K562 (cell line): ENCODE measurements around the gene PRDM2. TPM values are rescaled to one million over a fixed set of nuclear protein-coding genes. Genes with fewer than 3 reads are reported as not detected.

ENCODE experiments used
- ATAC-seq: fragments of 200-7000 bp; cut with Tn5 transposase; 3 replicates; pipeline ENCODE4 v1.9.1; 2020; ENCODE audit warnings: moderate library complexity
- BruUV-seq: library from RNA; stranded (reverse); fragments of 400-500 nt; replicated peaks from 2 replicates; lab custom pipeline; 2021; lab: Mats Ljungman, UMichigan
- CTCF ChIA-PET: fragments of 300-600 bp; formaldehyde crosslinking; extraction: SDS; loops from one replicate; lab custom pipeline; 2021; ENCODE audit warnings: low intra/inter-chr PET ratio; lab: Yijun Ruan, JAX
- POLR2A ChIA-PET: fragments of 300-600, 350-650 bp; sonication (Branson Sonifier 250); formaldehyde crosslinking; extraction: SDS; loops from one replicate; lab custom pipeline; 2021; ENCODE audit warnings: antibody characterized with exemption, inconsistent platforms; lab: Yijun Ruan, JAX
- DNase-seq, 4 experiments: peaks; one replicate each; pipeline versions ENCODE4 v3.0.0 to v3.0.0-alpha.2; 2011 to 2018; ENCODE audit warnings: low spot score in 3 of 4, mixed read lengths in 3 of 4; ENCODE audit errors: extremely low read depth in 1 of 4
- FAIRE-seq: peaks from 2 replicates; lab custom pipeline; 2011; peaks lifted over from hg19 to GRCh38; lab: Jason Lieb, UNC
- H2AFZ ChIP-seq: 2 replicates; pipeline ENCODE4 v1.6.0; 2011; ENCODE audit warnings: low read depth, low read length, control low read depth, inconsistent platforms
- H3K27ac ChIP-seq: fragments of 200-600 bp; 3 replicates; pipeline ENCODE4 v1.8.0; 2011; ENCODE audit warnings: low read depth, mild to moderate bottlenecking, control low read depth, inconsistent platforms, low read length, moderate library complexity, mixed read lengths; ENCODE audit errors: extremely low read depth
- H3K27me3 ChIP-seq, 2 experiments: fragments of 300-600 bp in 1 of 2; 2 replicates in 1 of 2; 3 replicates in 1 of 2; pipeline versions ENCODE4 v1.6.0 to v1.8.0; 2011; ENCODE audit warnings: inconsistent platforms in 2 of 2, low read length in 2 of 2, mild to moderate bottlenecking in 1 of 2, mixed read lengths in 1 of 2, moderate library complexity in 1 of 2; ENCODE audit not compliant: control insufficient read depth in 2 of 2, insufficient read depth in 2 of 2
- H3K36me3 ChIP-seq: fragments of 300-600 bp; 3 replicates; pipeline ENCODE4 v1.8.0; 2011; ENCODE audit warnings: mild to moderate bottlenecking, low read length, inconsistent platforms; ENCODE audit not compliant: control insufficient read depth, insufficient read depth
- H3K4me1 ChIP-seq, 2 experiments: fragments of 200-600 bp in 1 of 2; replicated peaks in 1 of 2; 2 replicates in 1 of 2; 3 replicates in 1 of 2; pipeline versions ENCODE4 v1.5.1 to v1.8.0; 2011; ENCODE audit warnings: inconsistent platforms in 2 of 2, low read length in 2 of 2, mild to moderate bottlenecking in 1 of 2, mixed read lengths in 1 of 2, moderate library complexity in 1 of 2; ENCODE audit not compliant: control insufficient read depth in 2 of 2, insufficient read depth in 2 of 2
- H3K4me2 ChIP-seq: 2 replicates; pipeline ENCODE4 v1.6.1; 2011; ENCODE audit warnings: low read length, control low read depth, inconsistent platforms, mixed read lengths; ENCODE audit not compliant: insufficient read depth
- H3K4me3 ChIP-seq: fragments of 200-600 bp; sonication (generic), shearing (Covaris generic); 2 replicates; pipeline ENCODE4 v1.5.1; 2016; ENCODE audit warnings: control low read depth, inconsistent platforms
- H3K79me2 ChIP-seq: fragments of 200-600 bp; 3 replicates; pipeline ENCODE4 v1.8.0; 2011; ENCODE audit warnings: low read length, inconsistent platforms; ENCODE audit not compliant: control insufficient read depth, insufficient read depth
- H3K9ac ChIP-seq, 2 experiments: 2 replicates each; pipeline versions ENCODE4 v1.6.0 to v1.6.1; 2011; ENCODE audit warnings: low read depth in 2 of 2, low read length in 2 of 2, control low read depth in 1 of 2, inconsistent platforms in 1 of 2, mild to moderate bottlenecking in 1 of 2, mixed read lengths in 1 of 2; ENCODE audit not compliant: insufficient read depth in 1 of 2
- H3K9me1 ChIP-seq: one replicate; pipeline ENCODE4 v1.6.0; 2011; ENCODE audit warnings: inconsistent platforms, mild to moderate bottlenecking, low read length, moderate library complexity; ENCODE audit not compliant: control insufficient read depth, insufficient read depth
- H3K9me3 ChIP-seq: replicated peaks from 2 replicates; pipeline ENCODE4 v1.5.1; 2011; ENCODE audit warnings: low read depth, low read length, inconsistent platforms; ENCODE audit not compliant: control insufficient read depth, insufficient read depth
- H4K20me1 ChIP-seq: replicated peaks from 2 replicates; pipeline ENCODE4 v1.6.1; 2011; ENCODE audit warnings: low read length, inconsistent platforms, mixed read lengths; ENCODE audit not compliant: control insufficient read depth, insufficient read depth
- ADNP ChIP-seq: fragments of 200-800 bp; sonication (Bioruptor generic); IDR thresholded peaks from 2 replicates; pipeline ENCODE4 v1.6.1; 2016; ENCODE audit warnings: missing genetic modification characterization, missing compliant biosample characterization
- BHLHE40 ChIP-seq: IDR thresholded peaks from 2 replicates; pipeline ENCODE4 v1.6.1; 2011; ENCODE audit warnings: low read length, improper control_type of control experiment
- HEY1 ChIP-seq: fragments of 250-450 bp; sonication (Bioruptor Pico); IDR thresholded peaks from 2 replicates; pipeline ENCODE4 v1.5.0; 2020; ENCODE audit warnings: mild to moderate bottlenecking, moderate library complexity, borderline replicate concordance
- POLR2AphosphoS5 ChIP-seq: IDR thresholded peaks from 2 replicates; pipeline ENCODE4 v1.6.1; 2011; ENCODE audit warnings: mild to moderate bottlenecking, low read depth, low read length, moderate library complexity; ENCODE audit not compliant: control insufficient read depth, insufficient read depth
- SIN3B ChIP-seq: fragments of 450-650 bp; IDR thresholded peaks from 2 replicates; pipeline ENCODE4 v1.6.1; 2017; ENCODE audit warnings: low read depth, mild to moderate bottlenecking, moderate library complexity
- SMC3 ChIP-seq: conservative IDR thresholded peaks from 2 replicates; pipeline ENCODE4 v1.6.1; 2011; ENCODE audit warnings: low read depth, low read length, improper control_type of control experiment; ENCODE audit not compliant: insufficient read depth
- SOX6 ChIP-seq: fragments of 450-650 bp; IDR thresholded peaks from 2 replicates; pipeline ENCODE4 v1.6.1; 2014; ENCODE audit warnings: mild to moderate bottlenecking
- ZBED1 ChIP-seq: IDR thresholded peaks from 2 replicates; pipeline ENCODE4 v1.6.1; 2014
- ZNF124 ChIP-seq: sonication (generic); formaldehyde crosslinking; IDR thresholded peaks from 2 replicates; pipeline ENCODE4 v1.8.1; 2022; ENCODE audit warnings: missing genetic modification reagents
- ZNF589 ChIP-seq: fragments of 200-800 bp; sonication (Bioruptor generic); IDR thresholded peaks from 2 replicates; pipeline ENCODE4 v1.6.1; 2016; ENCODE audit warnings: low read depth, missing genetic modification characterization, missing compliant biosample characterization
- WGBS: fragments of 100-300 bp; shearing (Covaris generic); methylation state at CpG from one replicate; pipeline ENCODE4 v1.1.6; 2016; ENCODE audit warnings: low coverage, mixed read lengths; ENCODE audit not compliant: insufficient coverage; ENCODE audit errors: missing lambda C conversion rate; 5-methylcytosine and 5-hydroxymethylcytosine counted together
- in situ Hi-C: fragments of 300-500 bp; cut with MboI; formaldehyde crosslinking; loops from 4 replicates; pipeline ENCODE4 v1.15.0; 2018; ENCODE audit warnings: inconsistent platforms, mixed read lengths
- intact Hi-C: fragments of 100-400 bp; cut with micrococcal nuclease; formaldehyde crosslinking; loops from 2 replicates; pipeline ENCODE4 v1.14.2; 2022
- polyA plus RNA-seq, 8 experiments: library from polyadenylated mRNA; depleted of rRNA in 4 of 8; stranded (reverse) in 5 of 8; unstranded in 3 of 8; fragments of >200 nt; fragmentation: Nextera tagmentation in 2 of 8; fragmentation: Illumina TruSeq in 1 of 8; extraction: Ambion mirVana in 2 of 8; extraction: Trizol in 1 of 8; gene quantifications; 2 replicates each; pipeline versions ENCODE4 v1.2.1 to v1.2.3, GENCODE V29; 2011 to 2014; ENCODE audit warnings: inconsistent platforms in 1 of 8, missing spikeins in 1 of 8
- total RNA-seq, 7 experiments: library from RNA; depleted of rRNA in 6 of 7; stranded (reverse); fragments of >200 nt in 6 of 7; fragmentation: Illumina TruSeq in 2 of 7; extraction: Trizol in 2 of 7; gene quantifications; 2 replicates each; pipeline versions ENCODE4 v1.2.1 to v1.2.3, GENCODE V29; 2011 to 2021; ENCODE audit warnings: low replicate concordance in 1 of 7
- TF ChIP-seq, protein P1 (sequence below): fragments of 250-450 bp; sonication (Bioruptor Pico); IDR thresholded peaks from 2 replicates; pipeline ENCODE4 v1.5.0; 2021; ENCODE audit warnings: mild to moderate bottlenecking, moderate library complexity
- TF ChIP-seq, protein P2 (sequence below), 2 experiments: IDR thresholded peaks; 2 replicates each; pipeline ENCODE4 v1.6.1; 2012; ENCODE audit warnings: improper control_type of control experiment in 2 of 2, low read depth in 2 of 2, low read length in 2 of 2, borderline replicate concordance in 1 of 2
- TF ChIP-seq, protein P3 (sequence below): fragments of 250-450 bp; sonication (Bioruptor Pico); IDR thresholded peaks from 2 replicates; pipeline ENCODE4 v1.4.0; 2020

Gene PRDM2
- total and polyA plus RNA-seq, 9 of the 15 experiments (the other 6 are each of a cell fraction or from before 2014, with no cell fraction given) = 5.4 to 27.6 (median 12.5) TPM

DNA sequence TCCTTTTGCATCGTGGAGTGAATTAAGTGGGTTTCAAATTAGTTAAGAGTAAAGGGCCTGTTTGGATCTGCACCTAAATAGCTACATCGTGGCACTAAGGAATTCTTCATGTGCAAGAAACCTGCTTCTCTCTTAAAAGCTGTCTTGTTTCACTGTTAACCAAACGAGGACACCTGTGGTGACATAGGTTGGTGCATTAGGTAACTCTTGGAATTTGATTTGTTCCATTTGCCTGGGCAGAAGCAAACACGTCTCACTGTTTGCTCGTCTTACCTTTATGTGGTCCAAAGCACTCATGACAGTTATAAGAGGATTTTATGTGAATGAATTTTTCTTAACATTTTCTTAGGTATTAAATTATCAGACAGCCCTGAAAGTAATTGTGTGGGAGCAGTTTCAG is 60.9 kb downstream of the PRDM2 start:
- no peak overlapping the region for H3K4me2 ChIP-seq
- no peak for TF ChIP-seq ADNP (tag)
- TF ChIP-seq SMC3 = no peak
- no peak for TF ChIP-seq BHLHE40
- TF ChIP-seq SOX6 = no peak
- TF ChIP-seq POLR2AphosphoS5 = no peak
- no peak for TF ChIP-seq HEY1 (CRISPR knock-in tag)
- TF ChIP-seq ZNF589 (CRISPR knock-in tag) = no peak
- TF ChIP-seq, protein P1, sequence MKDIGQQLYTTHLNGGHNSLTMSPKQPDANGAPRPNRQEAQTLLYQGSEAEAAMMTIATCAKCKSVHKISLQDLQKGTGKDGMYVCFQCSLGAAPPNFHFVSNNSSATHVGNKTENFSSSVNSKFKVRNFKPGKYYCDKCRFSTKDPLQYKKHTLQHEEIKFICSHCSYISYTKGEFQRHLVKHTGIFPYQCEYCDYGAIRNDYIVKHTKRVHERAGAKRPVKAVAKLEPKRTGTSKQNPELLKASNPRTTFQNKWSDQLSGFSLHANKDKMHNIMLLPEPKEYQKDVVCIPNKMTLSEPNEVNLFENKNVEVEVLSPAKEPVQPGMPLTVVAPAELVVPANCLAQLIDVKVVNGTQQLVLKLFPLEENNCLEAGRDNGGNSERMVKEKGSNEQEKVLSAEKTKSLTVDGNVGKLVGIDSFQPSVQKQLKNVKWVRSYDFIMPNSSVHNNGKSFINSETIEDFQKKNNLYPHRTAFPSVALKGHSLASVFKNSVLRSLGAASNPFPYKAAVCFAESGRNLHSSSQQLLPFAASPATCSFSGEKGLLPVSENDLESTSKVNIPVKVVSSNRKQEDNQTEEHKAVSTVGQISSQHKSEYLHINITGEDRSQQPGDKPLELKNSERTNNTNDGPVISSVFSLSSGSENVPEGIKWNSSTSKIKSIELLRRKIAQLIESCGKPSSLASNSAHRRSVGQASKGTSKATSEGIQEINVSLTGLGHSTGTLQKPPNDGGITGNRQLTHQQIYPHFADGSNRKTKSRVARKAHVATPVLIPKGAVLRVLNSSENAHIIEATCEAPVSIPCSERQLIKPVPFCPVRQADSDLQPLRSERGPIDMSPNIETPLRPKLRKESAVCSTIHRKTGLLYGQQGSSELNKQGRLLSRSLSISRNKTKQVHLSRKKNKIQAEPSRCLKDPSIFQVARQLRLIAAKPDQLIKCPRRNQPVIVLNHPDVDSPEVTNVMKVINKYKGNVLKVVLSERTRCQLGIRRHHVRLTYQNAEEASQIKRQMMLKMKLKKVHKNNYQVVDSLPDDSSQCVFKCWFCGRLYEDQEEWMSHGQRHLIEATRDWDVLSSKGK (CRISPR knock-in tag) = no peak
- TF ChIP-seq, protein P2, sequence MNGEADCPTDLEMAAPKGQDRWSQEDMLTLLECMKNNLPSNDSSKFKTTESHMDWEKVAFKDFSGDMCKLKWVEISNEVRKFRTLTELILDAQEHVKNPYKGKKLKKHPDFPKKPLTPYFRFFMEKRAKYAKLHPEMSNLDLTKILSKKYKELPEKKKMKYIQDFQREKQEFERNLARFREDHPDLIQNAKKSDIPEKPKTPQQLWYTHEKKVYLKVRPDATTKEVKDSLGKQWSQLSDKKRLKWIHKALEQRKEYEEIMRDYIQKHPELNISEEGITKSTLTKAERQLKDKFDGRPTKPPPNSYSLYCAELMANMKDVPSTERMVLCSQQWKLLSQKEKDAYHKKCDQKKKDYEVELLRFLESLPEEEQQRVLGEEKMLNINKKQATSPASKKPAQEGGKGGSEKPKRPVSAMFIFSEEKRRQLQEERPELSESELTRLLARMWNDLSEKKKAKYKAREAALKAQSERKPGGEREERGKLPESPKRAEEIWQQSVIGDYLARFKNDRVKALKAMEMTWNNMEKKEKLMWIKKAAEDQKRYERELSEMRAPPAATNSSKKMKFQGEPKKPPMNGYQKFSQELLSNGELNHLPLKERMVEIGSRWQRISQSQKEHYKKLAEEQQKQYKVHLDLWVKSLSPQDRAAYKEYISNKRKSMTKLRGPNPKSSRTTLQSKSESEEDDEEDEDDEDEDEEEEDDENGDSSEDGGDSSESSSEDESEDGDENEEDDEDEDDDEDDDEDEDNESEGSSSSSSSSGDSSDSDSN (IDR thresholded peaks at IDR 0.05; ENCODE audit: borderline replicate concordance in 1 of 2, low read depth in 2 of 2, low read length in 2 of 2) = no peak
- no peak for TF ChIP-seq ZNF124 (CRISPR knock-in tag)
- TF ChIP-seq ZBED1 = no peak
- no peak for TF ChIP-seq SIN3B
- TF ChIP-seq, protein P3, sequence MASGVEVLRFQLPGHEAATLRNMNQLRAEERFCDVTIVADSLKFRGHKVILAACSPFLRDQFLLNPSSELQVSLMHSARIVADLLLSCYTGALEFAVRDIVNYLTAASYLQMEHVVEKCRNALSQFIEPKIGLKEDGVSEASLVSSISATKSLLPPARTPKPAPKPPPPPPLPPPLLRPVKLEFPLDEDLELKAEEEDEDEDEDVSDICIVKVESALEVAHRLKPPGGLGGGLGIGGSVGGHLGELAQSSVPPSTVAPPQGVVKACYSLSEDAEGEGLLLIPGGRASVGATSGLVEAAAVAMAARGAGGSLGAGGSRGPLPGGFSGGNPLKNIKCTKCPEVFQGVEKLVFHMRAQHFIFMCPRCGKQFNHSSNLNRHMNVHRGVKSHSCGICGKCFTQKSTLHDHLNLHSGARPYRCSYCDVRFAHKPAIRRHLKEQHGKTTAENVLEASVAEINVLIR (CRISPR knock-in tag) = no peak

More for the DNA sequence above, 60.9 kb downstream of the PRDM2 start:
- DNase-seq (no peak), FAIRE-seq (no peak), ATAC-seq (no peak)
- peaks cover 0 to 20% of the 10 kb centered on the region in 2 experiments; a peak in 3 of 5 replicates for H3K4me1 ChIP-seq
- POLR2A ChIA-PET = interaction anchor here (1.3 kb wide), 1 partner anchor 10 kb away, joined by 5 read pairs; no protein-coding TSS in a partner anchor
- no peak overlapping the region for H3K27ac ChIP-seq
- peaks cover 3% of the 10 kb centered on the region for H3K9me1 ChIP-seq
- no peak overlapping the region for H3K4me3 ChIP-seq
- CTCF ChIA-PET = no interaction called here
- H3K9me3 ChIP-seq = no peaks in the 10 kb centered on the region
- in situ Hi-C loops (no loop called here), intact Hi-C loops (no loop called here)
- 73% methylated on average over 5 of the region's 5 CpGs for WGBS
- H3K36me3 ChIP-seq = no peaks in the 10 kb centered on the region
- H3K79me2 ChIP-seq = peaks cover 96% of the 10 kb centered on the region
- H3K27me3 ChIP-seq = no peaks in the 10 kb centered on the region
- peaks cover 50% of the 10 kb centered on the region for H4K20me1 ChIP-seq
- no TSS peak for BruUV-seq
- no peak overlapping the region for H2AFZ ChIP-seq
- H3K9ac ChIP-seq = no peak overlapping the region
